ENCODE data around the gene SCUBE2.

SCUBE2 gene

GRCh38 chr11:8971924-8972316 lies 119.5 kb downstream of the SCUBE2 start:
- no peak for TF ChIP-seq JUND (IDR thresholded peaks at IDR 0.05; ENCODE audit: low read depth)
- no peak for DNase-seq (ENCODE audit: low read depth in 1 of 2, low spot score in 1 of 2)
- in situ Hi-C loops (cut with HindIII; ENCODE audit: low pct_unique_long_range_greater_than_20kb, low sequenced_read_pairs) = no loop called here

- in situ Hi-C loops (cut with HindIII; ENCODE audit: low pct_unique_long_range_greater_than_20kb, low sequenced_read_pairs) = no loop called here
- TF ChIP-seq JUND (IDR thresholded peaks at IDR 0.05; ENCODE audit: low read depth) = no peak
These were observed 120.0 kb downstream of the SCUBE2 start for GRCh38 chr11:8971196-8971923.

More at GRCh38 chr11:8971196-8971923, 120.0 kb downstream of the SCUBE2 start:
- no peak for DNase-seq (ENCODE audit: low read depth in 1 of 2, low spot score in 1 of 2)
